Neural cell (in vitro differentiated cells): ENCODE results near the gene B3GALT6.

Experiments
- CTCF ChIP-seq: fragments of 450-650 bp; IDR thresholded peaks from 2 replicates; pipeline ENCODE4 v1.5.1; 2014; ENCODE audit warnings: antibody characterized with exemption, mild to moderate bottlenecking, moderate library complexity; ENCODE audit not compliant: poor library complexity, severe bottlenecking
- EZH2 ChIP-seq: fragments of 200-600, 300-800 bp; shearing (Covaris generic), sonication (generic); IDR thresholded peaks from 2 replicates; pipeline ENCODE4 v1.6.1; 2014; ENCODE audit warnings: antibody characterized with exemption, low read length, borderline replicate concordance, mild to moderate bottlenecking; ENCODE audit not compliant: insufficient read depth, poor library complexity, severe bottlenecking
- MXI1 ChIP-seq: fragments of 450-650 bp; conservative IDR thresholded peaks from 2 replicates; pipeline ENCODE4 v1.6.1; 2014; ENCODE audit warnings: antibody characterized with exemption, mild to moderate bottlenecking; ENCODE audit not compliant: poor library complexity, severe bottlenecking
- TF ChIP-seq, protein P1 (sequence below): IDR thresholded peaks from 2 replicates; pipeline ENCODE4 v1.6.1; 2012; ENCODE audit warnings: borderline replicate concordance

- TF ChIP-seq MXI1 (no peak), EZH2 (no peak), CTCF (no peak)
- TF ChIP-seq, protein P1, sequence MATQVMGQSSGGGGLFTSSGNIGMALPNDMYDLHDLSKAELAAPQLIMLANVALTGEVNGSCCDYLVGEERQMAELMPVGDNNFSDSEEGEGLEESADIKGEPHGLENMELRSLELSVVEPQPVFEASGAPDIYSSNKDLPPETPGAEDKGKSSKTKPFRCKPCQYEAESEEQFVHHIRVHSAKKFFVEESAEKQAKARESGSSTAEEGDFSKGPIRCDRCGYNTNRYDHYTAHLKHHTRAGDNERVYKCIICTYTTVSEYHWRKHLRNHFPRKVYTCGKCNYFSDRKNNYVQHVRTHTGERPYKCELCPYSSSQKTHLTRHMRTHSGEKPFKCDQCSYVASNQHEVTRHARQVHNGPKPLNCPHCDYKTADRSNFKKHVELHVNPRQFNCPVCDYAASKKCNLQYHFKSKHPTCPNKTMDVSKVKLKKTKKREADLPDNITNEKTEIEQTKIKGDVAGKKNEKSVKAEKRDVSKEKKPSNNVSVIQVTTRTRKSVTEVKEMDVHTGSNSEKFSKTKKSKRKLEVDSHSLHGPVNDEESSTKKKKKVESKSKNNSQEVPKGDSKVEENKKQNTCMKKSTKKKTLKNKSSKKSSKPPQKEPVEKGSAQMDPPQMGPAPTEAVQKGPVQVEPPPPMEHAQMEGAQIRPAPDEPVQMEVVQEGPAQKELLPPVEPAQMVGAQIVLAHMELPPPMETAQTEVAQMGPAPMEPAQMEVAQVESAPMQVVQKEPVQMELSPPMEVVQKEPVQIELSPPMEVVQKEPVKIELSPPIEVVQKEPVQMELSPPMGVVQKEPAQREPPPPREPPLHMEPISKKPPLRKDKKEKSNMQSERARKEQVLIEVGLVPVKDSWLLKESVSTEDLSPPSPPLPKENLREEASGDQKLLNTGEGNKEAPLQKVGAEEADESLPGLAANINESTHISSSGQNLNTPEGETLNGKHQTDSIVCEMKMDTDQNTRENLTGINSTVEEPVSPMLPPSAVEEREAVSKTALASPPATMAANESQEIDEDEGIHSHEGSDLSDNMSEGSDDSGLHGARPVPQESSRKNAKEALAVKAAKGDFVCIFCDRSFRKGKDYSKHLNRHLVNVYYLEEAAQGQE = no peak
Observed at GRCh38 chr1:1234180-1234808, 2.3 kb downstream of the B3GALT6 start.
